NCI-H2029 treated with DMSO at 0.1 percent for 48 hours (cell line): ENCODE data around the gene YDJC.
"Not testable (repeated sequence)": the region's sequence is repeated elsewhere in the genome, so short reads cannot be mapped to it uniquely, and the experiment has no call there.

ENCODE experiments used
- DNase-seq: peaks from one replicate; lab custom pipeline; 2025; lab: John Stamatoyannopoulos, UW

YDJC gene

GRCh38 chr22:21629255-21630149 is at the start of gene YDJC:
Gene YDJC, minus strand, starts transcription at chr22:21630022. Its CDS starts 8 bp downstream, at chr22:21630014.
- DNase-seq = peak; percentile 59

- no peak for DNase-seq
Measured at GRCh38 chr22:21679383-21679782, 49.6 kb upstream of the YDJC start.

- DNase-seq = not testable (repeated sequence)
Measured at GRCh38 chr22:21678842-21679241, 49.0 kb upstream of the YDJC start.

GRCh38 chr22:21677606-21678443 is 48.0 kb upstream of the YDJC start:
- no peak for DNase-seq

GRCh38 chr22:21674638-21675245 is 44.9 kb upstream of the YDJC start:
- DNase-seq = no peak

GRCh38 chr22:21673534-21674321 is 43.9 kb upstream of the YDJC start:
- no peak for DNase-seq

GRCh38 chr22:21672107-21672629 is 42.3 kb upstream of the YDJC start:
- DNase-seq = no peak

- DNase-seq = no peak
Measured at GRCh38 chr22:21669026-21669425, 39.2 kb upstream of the YDJC start.

- DNase-seq = no peak
Measured at GRCh38 chr22:21666786-21667185, 37.0 kb upstream of the YDJC start.

- no peak for DNase-seq
Measured at GRCh38 chr22:21665047-21665851, 35.4 kb upstream of the YDJC start.

- no peak for DNase-seq
Measured at GRCh38 chr22:21663738-21664137, 33.9 kb upstream of the YDJC start.

GRCh38 chr22:21661991-21662390 is 32.2 kb upstream of the YDJC start:
- DNase-seq = no peak

- no peak for DNase-seq
Measured at GRCh38 chr22:21660904-21661303, 31.1 kb upstream of the YDJC start.

- DNase-seq = no peak
Measured at GRCh38 chr22:21659864-21660525, 30.2 kb upstream of the YDJC start.

- DNase-seq = peak; percentile 41
Measured at GRCh38 chr22:21657360-21658032, 27.7 kb upstream of the YDJC start.

GRCh38 chr22:21657020-21657359 is 27.2 kb upstream of the YDJC start:
- no peak for DNase-seq

- DNase-seq = no peak
Measured at GRCh38 chr22:21652547-21653545, 23.0 kb upstream of the YDJC start.

- no peak for DNase-seq
Measured at GRCh38 chr22:21652010-21652546, 22.3 kb upstream of the YDJC start.
